HG03045 (cell line): Measurements from ENCODE around the gene GH1.
"Not testable (repeated sequence)": the region's sequence is repeated elsewhere in the genome, so short reads cannot be mapped to it uniquely, and the experiment has no call there.

Source experiments
- ATAC-seq: cut with Tn5 transposase; IDR thresholded peaks from one replicate; pipeline ENCODE4 v1.9.1; 2021; ENCODE audit warnings: mild to moderate bottlenecking, moderate library complexity; ENCODE audit not compliant: unreplicated experiment

The GH1 gene

GRCh38 chr17:63918789-63919305 is at the start of gene GH1:
TSS of gene GH1 (minus strand) at chr17:63918839. CDS start at chr17:63918776, 63 bp downstream.
- ATAC-seq, result not testable (repeated sequence)

- ATAC-seq, result no peak
Measured at GRCh38 chr17:63967953-63968352, 49.3 kb upstream of the GH1 start.

GRCh38 chr17:63966646-63967264 is 48.1 kb upstream of the GH1 start:
- no peak for ATAC-seq

GRCh38 chr17:63963123-63963522 is 44.5 kb upstream of the GH1 start:
- ATAC-seq, result no peak

GRCh38 chr17:63962298-63962744 is 43.7 kb upstream of the GH1 start:
- ATAC-seq, result no peak

GRCh38 chr17:63961355-63962212 is 42.9 kb upstream of the GH1 start:
- no peak for ATAC-seq

- ATAC-seq, result no peak
Measured at GRCh38 chr17:63960430-63960829, 41.8 kb upstream of the GH1 start.

- no peak for ATAC-seq
Measured at GRCh38 chr17:63960006-63960405, 41.4 kb upstream of the GH1 start.

- ATAC-seq, result no peak
Measured at GRCh38 chr17:63956296-63956920, 37.8 kb upstream of the GH1 start.

- no peak for ATAC-seq
Measured at GRCh38 chr17:63955791-63956190, 37.2 kb upstream of the GH1 start.

GRCh38 chr17:63955232-63955631 is 36.6 kb upstream of the GH1 start:
- ATAC-seq, result no peak

GRCh38 chr17:63954402-63955063 is 35.9 kb upstream of the GH1 start:
- ATAC-seq, result no peak

- no peak for ATAC-seq
Measured at GRCh38 chr17:63950940-63951907, 32.6 kb upstream of the GH1 start.

GRCh38 chr17:63949576-63950250 is 31.1 kb upstream of the GH1 start:
- no peak for ATAC-seq

GRCh38 chr17:63948521-63948920 is 29.9 kb upstream of the GH1 start:
- no peak for ATAC-seq

- no peak for ATAC-seq
Measured at GRCh38 chr17:63947711-63948330, 29.2 kb upstream of the GH1 start.

- ATAC-seq, result peak; percentile 60
Measured at GRCh38 chr17:63946440-63947363, 28.1 kb upstream of the GH1 start.
